Stimulated activated CD8-positive, alpha-beta memory T cell treated with anti-CD3 and anti-CD28 coated beads, Interleukin-4, amount 100 ng/mL, for 48 hours (primary cell): ENCODE measurements around the gene VPS54.
"Not testable (repeated sequence)": the region's sequence is repeated elsewhere in the genome, so short reads cannot be mapped to it uniquely, and the experiment has no call there.

Source experiments
- DNase-seq: peaks from one replicate; pipeline ENCODE4 v3.0.0-alpha.2; 2020

The VPS54 gene

GRCh38 chr2:64023485-64024258 lies 4.4 kb upstream of the VPS54 start:
- no peak for DNase-seq

GRCh38 chr2:64021578-64021977 lies 2.4 kb upstream of the VPS54 start:
- DNase-seq = no peak

- DNase-seq = no peak
Measured at GRCh38 chr2:64019975-64020528, 824 bp upstream of the VPS54 start.

- peak; percentile 64 for DNase-seq
Measured at GRCh38 chr2:64018701-64019082, 536 bp downstream of the VPS54 start.

GRCh38 chr2:64017811-64018700 lies 1.2 kb downstream of the VPS54 start:
- DNase-seq = no peak

GRCh38 chr2:64015898-64016297 lies 3.3 kb downstream of the VPS54 start:
- no peak for DNase-seq

GRCh38 chr2:64015391-64015790 lies 3.8 kb downstream of the VPS54 start:
- no peak for DNase-seq

GRCh38 chr2:64014628-64015027 lies 4.6 kb downstream of the VPS54 start:
- no peak for DNase-seq

GRCh38 chr2:64013053-64013452 lies 6.2 kb downstream of the VPS54 start:
- no peak for DNase-seq

GRCh38 chr2:64012115-64012514 lies 7.1 kb downstream of the VPS54 start:
- no peak for DNase-seq

GRCh38 chr2:64008434-64009009 lies 10.7 kb downstream of the VPS54 start:
- DNase-seq = no peak

- no peak for DNase-seq
Measured at GRCh38 chr2:64007924-64008323, 11.3 kb downstream of the VPS54 start.

GRCh38 chr2:64005707-64006356 lies 13.4 kb downstream of the VPS54 start:
- DNase-seq = no peak

GRCh38 chr2:64003239-64003638 lies 16.0 kb downstream of the VPS54 start:
- no peak for DNase-seq

GRCh38 chr2:64001382-64002101 lies 17.7 kb downstream of the VPS54 start:
- DNase-seq = no peak

GRCh38 chr2:64000630-64001381 lies 18.4 kb downstream of the VPS54 start:
- no peak for DNase-seq

GRCh38 chr2:63999049-63999448 lies 20.2 kb downstream of the VPS54 start:
- DNase-seq = no peak

- DNase-seq = not testable (repeated sequence)
Measured at GRCh38 chr2:63996582-63997198, 22.5 kb downstream of the VPS54 start.

- DNase-seq = not testable (repeated sequence)
Measured at GRCh38 chr2:63994329-63995070, 24.7 kb downstream of the VPS54 start.

- no peak for DNase-seq
Measured at GRCh38 chr2:63993871-63994270, 25.4 kb downstream of the VPS54 start.
